Pancreas (tissue), 10 donors: ENCODE measurements around the gene TIMM22. TPM values are rescaled to one million over a fixed set of nuclear protein-coding genes. Genes with fewer than 3 reads are reported as not detected.
"Not testable (repeated sequence)": the region's sequence is repeated elsewhere in the genome, so short reads cannot be mapped to it uniquely, and the experiment has no call there.

Source experiments
- ATAC-seq, 4 donors: fragments of 200-7000 bp; cut with Tn5 transposase; one replicate each; pipeline versions ENCODE4 v1.8.0 to v1.9.1; 2020; ENCODE audit warnings: mild to moderate bottlenecking in 4 of 4, moderate library complexity in 4 of 4
- DNase-seq, 6 donors: peaks; one replicate each; pipeline ENCODE4 v3.0.0-alpha.2; 2020
- FAIRE-seq: peaks from 2 replicates; lab custom pipeline; 2012; peaks lifted over from hg19 to GRCh38; lab: Jason Lieb, UNC
- H3K27ac ChIP-seq, 4 donors: fragments of 200-600 bp; sonication (generic); 1 replicate in 3 of 4; 2 replicates in 1 of 4; pipeline versions ENCODE4 v1.5.0 to v1.8.0; 2020
- H3K27me3 ChIP-seq, 4 donors: fragments of 200-600 bp; one replicate each; pipeline ENCODE4 v1.8.0; 2021
- H3K36me3 ChIP-seq, 3 donors: fragments of 200-600 bp; sonication (generic) in 1 of 3; one replicate each; pipeline versions ENCODE4 v1.5.0 to v1.8.0; 2020 to 2021
- H3K4me1 ChIP-seq, 3 donors: fragments of 200-600 bp; one replicate each; pipeline ENCODE4 v1.8.0; 2021
- H3K4me3 ChIP-seq, 4 donors: fragments of 200-600 bp; sonication (generic) in 2 of 4; one replicate each; pipeline versions ENCODE4 v1.5.0 to v1.8.0; 2020 to 2021
- H3K9me3 ChIP-seq, 4 donors: fragments of 200-600 bp; one replicate each; pipeline ENCODE4 v1.8.0; 2021
- CTCF ChIP-seq, 4 donors: fragments of 200-600 bp; sonication (generic) in 3 of 4; IDR thresholded peaks; one replicate each; pipeline versions ENCODE4 v1.5.0 to v1.8.0; 2021; ENCODE audit warnings: antibody characterized with exemption in 4 of 4
- WGBS, 2 donors: extraction: QIAGEN DNeasy Blood & Tissue Kit; methylation state at CpG; one replicate each; pipeline ENCODE4 v1.1.7; 2013; 5-methylcytosine and 5-hydroxymethylcytosine counted together
- intact Hi-C, 3 donors: fragments of 100-400 bp; cut with DNase I; formaldehyde crosslinking; loops; one replicate each; pipeline versions ENCODE4 v1.11.1 to v1.14.2; 2022
- polyA plus RNA-seq, 2 donors: library from polyadenylated mRNA; stranded (reverse); fragments of 200-250 nt; gene quantifications; one replicate each; pipeline ENCODE4 v1.2.3, GENCODE V29; 2013
- total RNA-seq, 6 donors: library from RNA; stranded (reverse); fragmentation: NEBNext Ultra II Directional in 4 of 6; extraction: Animal tissue kit (Norgen Biotek cat#: 25700) in 4 of 6; gene quantifications; one replicate each; pipeline versions ENCODE4 v1.2.1 to v1.2.4, GENCODE V29; 2021 to 2023
- donor health status: healthy with polysubstance abuse.
- donor health status: DM: no; HTN: no; CAD: no; lungs with moderate emphysema.
- donor health status: DM: no; HTN: no; CAD: no.
- donor health status: control.
- donor health status: control.
- donor health status: Bipolar disorder and iron deficiency.
- donor health status: DM: yes; HTN: yes; CAD: no.
- donor health status: DM: no; HTN: no; CAD: no.
- donor health status: DM: no; HTN: no; CAD: no.
- donor health status: DM: yes; HTN: yes; CAD: no.

TIMM22 gene
- total RNA-seq = 1 to 10 TPM; 3.1 to 6.0 (median 4.6) TPM
- 1 to 10 TPM; 3.9 to 6.5 TPM for polyA plus RNA-seq

- H3K4me1 ChIP-seq = peaks cover 8 to 10% (median 10%) of the 10 kb centered on the region in 3 donors
- H3K27me3 ChIP-seq = no peaks in the 10 kb centered on the region
- WGBS, 2 donors = 0% methylated on average over 71 of the region's 71 CpGs
- FAIRE-seq (peak; percentile 74), ATAC-seq (peak; percentile 95 to 97 (median 96)), DNase-seq (peak; percentile 91 to 95 (median 93))
- H3K4me3 ChIP-seq = peak within 1 kb of the TSS; percentile 82 to 100 (median 96)
- intact Hi-C loops = no loop called here
- peak within 1 kb of the TSS; percentile 81 to 95 (median 86) for H3K27ac ChIP-seq
- H3K36me3 ChIP-seq = peaks cover 0 to 13% (median 0%) of the 10 kb centered on the region in 3 donors
- peak; percentile 77 to 95 (median 90) for TF ChIP-seq CTCF (IDR thresholded peaks at IDR 0.05)
- H3K9me3 ChIP-seq = no peaks in the 10 kb centered on the region
Measured at GRCh38 chr17:996554-997344, at the start of gene TIMM22. Gene TIMM22, plus strand, starts transcription at chr17:997129. Its CDS starts 14 bp downstream, at chr17:997143.

GRCh38 chr17:948284-948852 lies 48.6 kb upstream of the TIMM22 start:
- DNase-seq (no peak), FAIRE-seq (no peak), ATAC-seq (no peak)
- no peaks in the 10 kb centered on the region for H3K36me3 ChIP-seq
- no peak overlapping the region for H3K27ac ChIP-seq
- no peaks in the 10 kb centered on the region for H3K9me3 ChIP-seq
- H3K4me1 ChIP-seq = no peaks in the 10 kb centered on the region
- no peak for TF ChIP-seq CTCF (IDR thresholded peaks at IDR 0.05)
- WGBS, 2 donors = 88 to 91% methylated on average over 15 to 25 of the region's 25 CpGs
- no peaks in the 10 kb centered on the region for H3K27me3 ChIP-seq
- intact Hi-C loops = no loop called here
- no peak overlapping the region for H3K4me3 ChIP-seq

GRCh38 chr17:949623-950303 lies 47.2 kb upstream of the TIMM22 start:
- Histone ChIP-seq H3K9me3 (no peaks in the 10 kb centered on the region), H3K27ac (no peak overlapping the region), H3K27me3 (no peaks in the 10 kb centered on the region), H3K4me3 (no peak overlapping the region), H3K36me3 (no peaks in the 10 kb centered on the region), H3K4me1 (no peaks in the 10 kb centered on the region)
- DNase-seq = no peak
- ATAC-seq = no peak
- TF ChIP-seq CTCF (IDR thresholded peaks at IDR 0.05) = no peak
- WGBS, 2 donors = 83 to 84% methylated on average over 9 to 10 of the region's 12 CpGs
- FAIRE-seq = no peak
- intact Hi-C loops = no loop called here

- no peak overlapping the region for H3K4me3 ChIP-seq
- DNase-seq (peak in 3 of 6 donors; percentile 40 to 57 (median 54)), ATAC-seq (peak; percentile 72 to 87 (median 76)), FAIRE-seq (no peak)
- WGBS, 2 donors = 50 to 60% methylated on average over 24 to 27 of the region's 27 CpGs
- H3K36me3 ChIP-seq = no peaks in the 10 kb centered on the region
- H3K27me3 ChIP-seq = no peaks in the 10 kb centered on the region
- intact Hi-C loops = no loop called here
- H3K27ac ChIP-seq = peak overlapping the region; percentile 16 to 68 (median 44)
- TF ChIP-seq CTCF (IDR thresholded peaks at IDR 0.05) = no peak
- H3K9me3 ChIP-seq = no peaks in the 10 kb centered on the region
- no peaks in the 10 kb centered on the region for H3K4me1 ChIP-seq
Measured at GRCh38 chr17:951325-952132, 45.4 kb upstream of the TIMM22 start.

- intact Hi-C loops, H3K36me3 ChIP-seq, H3K27ac ChIP-seq, H3K27me3 ChIP-seq, DNase-seq, ATAC-seq, H3K4me1 ChIP-seq, H3K4me3 ChIP-seq, FAIRE-seq, H3K9me3 ChIP-seq: not testable (repeated sequence)
- WGBS, 2 donors = 91 to 96% methylated on average over 10 to 18 of the region's 18 CpGs
Measured at GRCh38 chr17:952592-952991, 44.3 kb upstream of the TIMM22 start.
